GM12878 (cell line): ENCODE measurements around the gene RPS23. TPM values are rescaled to one million over a fixed set of nuclear protein-coding genes. Genes with fewer than 3 reads are reported as not detected.

Source experiments
- ATAC-seq: fragments of 200-7000 bp; cut with Tn5 transposase; 3 replicates; pipeline ENCODE4 v1.9.1; 2020; ENCODE audit warnings: mild to moderate bottlenecking, moderate library complexity
- BruUV-seq: library from RNA; stranded (reverse); fragments of 400-500 nt; replicated peaks from 2 replicates; lab custom pipeline; 2021; lab: Mats Ljungman, UMichigan
- CTCF ChIA-PET: fragments of 300-600 bp; sonication (Branson Sonifier 250); formaldehyde crosslinking; extraction: SDS; loops from one replicate; lab custom pipeline; 2021; ENCODE audit warnings: inconsistent platforms; lab: Yijun Ruan, JAX
- POLR2A ChIA-PET: fragments of 350-600 bp; formaldehyde crosslinking; extraction: SDS; loops from one replicate; lab custom pipeline; 2021; ENCODE audit warnings: inconsistent platforms; lab: Charles Lee
- RAD21 ChIA-PET: fragments of 300-600 bp; sonication (Branson Sonifier 250); formaldehyde crosslinking; loops from one replicate; lab custom pipeline; 2023; ENCODE audit warnings: antibody characterized with exemption; ENCODE audit not compliant: unreplicated experiment; lab: Charles Lee
- SMC1A ChIA-PET: fragments of 300-600 bp; sonication (Branson Sonifier 250); formaldehyde crosslinking; loops from one replicate; lab custom pipeline; 2023; ENCODE audit not compliant: unreplicated experiment, uncharacterized antibody; lab: Charles Lee
- DNase-seq: peaks from one replicate; pipeline ENCODE4 v3.0.0-alpha.2; 2011; ENCODE audit warnings: low read depth, low spot score
- FAIRE-seq: peaks from 3 replicates; lab custom pipeline; 2011; peaks lifted over from hg19 to GRCh38; lab: Jason Lieb, UNC
- H2AFZ ChIP-seq: 2 replicates; pipeline ENCODE4 v1.6.0; 2011; ENCODE audit warnings: low read depth, low read length, control low read depth; ENCODE audit not compliant: control insufficient read depth
- H3K27ac ChIP-seq: 2 replicates; pipeline ENCODE4 v1.5.1; 2011; ENCODE audit warnings: control low read depth; ENCODE audit not compliant: control insufficient read depth, insufficient read depth
- H3K27me3 ChIP-seq, 2 experiments: replicated peaks in 1 of 2; 2 replicates each; pipeline versions ENCODE4 v1.6.0 to v1.6.1; 2011; ENCODE audit warnings: low read length in 1 of 2; ENCODE audit not compliant: control insufficient read depth in 2 of 2, insufficient read depth in 2 of 2
- H3K36me3 ChIP-seq, 2 experiments: 2 replicates each; pipeline ENCODE4 v1.5.1; 2011; ENCODE audit warnings: low read length in 1 of 2; ENCODE audit not compliant: control insufficient read depth in 2 of 2, insufficient read depth in 2 of 2
- H3K4me1 ChIP-seq: 2 replicates; pipeline ENCODE4 v1.6.1; 2011; ENCODE audit warnings: mild to moderate bottlenecking, low read length, moderate library complexity, mixed read lengths; ENCODE audit not compliant: control insufficient read depth, insufficient read depth
- H3K4me2 ChIP-seq: 2 replicates; pipeline ENCODE4 v1.6.0; 2011; ENCODE audit warnings: control low read depth; ENCODE audit not compliant: control insufficient read depth, insufficient read depth
- H3K4me3 ChIP-seq: fragments of 200-600 bp; sonication (generic); 2 replicates; pipeline ENCODE4 v1.5.1; 2016
- H3K79me2 ChIP-seq: 2 replicates; pipeline ENCODE4 v1.6.0; 2011; ENCODE audit warnings: low read length; ENCODE audit not compliant: control insufficient read depth, insufficient read depth
- H3K9ac ChIP-seq: 2 replicates; pipeline ENCODE4 v1.8.0; 2011; ENCODE audit warnings: low read length, control low read depth, mixed read lengths; ENCODE audit not compliant: control insufficient read depth, insufficient read depth
- H3K9me3 ChIP-seq: replicated peaks from 3 replicates; pipeline ENCODE4 v1.5.1; 2011; ENCODE audit warnings: mild to moderate bottlenecking, low read length; ENCODE audit not compliant: control insufficient read depth, insufficient read depth
- H4K20me1 ChIP-seq: 2 replicates; pipeline ENCODE4 v1.6.0; 2011; ENCODE audit not compliant: control insufficient read depth, insufficient read depth
- BHLHE40 ChIP-seq, 2 experiments: fragments of 450-650 bp in 1 of 2; IDR thresholded peaks; 2 replicates each; pipeline ENCODE4 v1.6.1; 2011 to 2017; ENCODE audit warnings: low read depth in 2 of 2, borderline replicate concordance in 1 of 2, improper control_type of control experiment in 1 of 2, low read length in 1 of 2, mild to moderate bottlenecking in 1 of 2
- DPF2 ChIP-seq: fragments of 450-650 bp; IDR thresholded peaks from 2 replicates; pipeline ENCODE4 v1.6.1; 2017; ENCODE audit warnings: mild to moderate bottlenecking
- ESRRA ChIP-seq: IDR thresholded peaks from 2 replicates; pipeline ENCODE4 v1.6.1; 2012; ENCODE audit warnings: mild to moderate bottlenecking, low read length, improper control_type of control experiment
- HDGF ChIP-seq: fragments of 450-650 bp; IDR thresholded peaks from 2 replicates; pipeline ENCODE4 v1.6.1; 2016; ENCODE audit warnings: antibody characterized with exemption
- MEF2B ChIP-seq: fragments of 450-650 bp; IDR thresholded peaks from 2 replicates; pipeline ENCODE4 v1.6.1; 2018; ENCODE audit warnings: mild to moderate bottlenecking, moderate library complexity; ENCODE audit not compliant: partially characterized antibody, poor library complexity, severe bottlenecking
- MYB ChIP-seq: fragments of 150-350 bp; IDR thresholded peaks from 2 replicates; pipeline ENCODE4 v1.6.1; 2014; ENCODE audit warnings: mild to moderate bottlenecking, low read depth, low read length, borderline replicate concordance
- PAX8 ChIP-seq: fragments of 450-650 bp; IDR thresholded peaks from 2 replicates; pipeline ENCODE4 v1.6.1; 2017; ENCODE audit warnings: mild to moderate bottlenecking, moderate library complexity
- RAD21 ChIP-seq: IDR thresholded peaks from 2 replicates; pipeline ENCODE4 v1.6.1; 2011; ENCODE audit warnings: mild to moderate bottlenecking, low read depth, low read length, moderate library complexity; ENCODE audit not compliant: insufficient read depth
- SMC3 ChIP-seq: IDR thresholded peaks from 2 replicates; pipeline ENCODE4 v1.6.1; 2011; ENCODE audit warnings: low read length, improper control_type of control experiment, borderline replicate concordance
- SREBF2 ChIP-seq: IDR thresholded peaks from 2 replicates; pipeline ENCODE4 v1.6.1; 2012; ENCODE audit warnings: mild to moderate bottlenecking, low read length
- ZNF274 ChIP-seq: IDR thresholded peaks from one replicate; pipeline ENCODE4 v1.8.0; 2011; ENCODE audit not compliant: insufficient read length, insufficient read depth
- WGBS: methylation state at CpG from one replicate; pipeline ENCODE4 v1.1.6; 2016; ENCODE audit warnings: low lambda C conversion rate; ENCODE audit not compliant: insufficient replicate concordance, insufficient coverage; ENCODE audit errors: missing lambda C conversion rate; 5-methylcytosine and 5-hydroxymethylcytosine counted together
- in situ Hi-C: fragments of 300-500 bp; cut with MboI; formaldehyde crosslinking; loops from 9 replicates; pipeline ENCODE4 v1.14.3; 2018; ENCODE audit warnings: mixed read lengths
- intact Hi-C: fragments of 100-400 bp; cut with micrococcal nuclease; formaldehyde crosslinking; loops from one replicate; pipeline ENCODE4 v1.14.2; 2022; ENCODE audit not compliant: unreplicated experiment
- polyA plus RNA-seq, 11 experiments: library from polyadenylated mRNA; depleted of rRNA in 4 of 11; unstranded in 6 of 11; stranded (reverse) in 5 of 11; fragments of >200 nt; fragmentation: Nextera tagmentation in 4 of 11; fragmentation: Illumina TruSeq in 1 of 11; extraction: Ambion mirVana in 4 of 11; extraction: Trizol in 1 of 11; gene quantifications; 1 replicate in 1 of 11; 2 replicates in 10 of 11; pipeline versions ENCODE4 v1.2.1 to v1.2.3, GENCODE V29; 2011 to 2016; ENCODE audit warnings: inconsistent platforms in 2 of 11, missing spikeins in 2 of 11, low read depth in 1 of 11
- total RNA-seq, 4 experiments: library from RNA; depleted of rRNA in 3 of 4; stranded (reverse); fragments of >200 nt in 3 of 4; fragmentation: Illumina TruSeq in 1 of 4; extraction: Trizol in 1 of 4; gene quantifications; 2 replicates each; pipeline versions ENCODE4 v1.2.1 to v1.2.3, GENCODE V29; 2013 to 2021
- TF ChIP-seq, protein P1 (sequence below), 3 experiments: IDR thresholded peaks in 2 of 3; conservative IDR thresholded peaks in 1 of 3; 2 replicates each; pipeline ENCODE4 v1.5.1; 2011; ENCODE audit warnings: low read depth in 3 of 3, low read length in 3 of 3, mild to moderate bottlenecking in 3 of 3, control low read depth in 2 of 3, moderate library complexity in 2 of 3, inconsistent platforms in 1 of 3, mixed read lengths in 1 of 3; ENCODE audit not compliant: control insufficient read depth in 2 of 3, insufficient read depth in 1 of 3; ENCODE audit errors: extremely low read depth in 1 of 3
- TF ChIP-seq, protein P2 (sequence below): fragments of 450-650 bp; IDR thresholded peaks from 2 replicates; pipeline ENCODE4 v1.6.1; 2017; ENCODE audit warnings: mild to moderate bottlenecking, moderate library complexity
- TF ChIP-seq, protein P3 (sequence below): fragments of 450-650 bp; IDR thresholded peaks from 2 replicates; pipeline ENCODE4 v1.6.1; 2014; ENCODE audit warnings: mild to moderate bottlenecking

The RPS23 gene
- total and polyA plus RNA-seq, 10 of the 15 experiments (the other 5 are each of a cell fraction or from before 2014, with no cell fraction given), result 2,489 to 8,145 (median 5,256) TPM

DNA sequence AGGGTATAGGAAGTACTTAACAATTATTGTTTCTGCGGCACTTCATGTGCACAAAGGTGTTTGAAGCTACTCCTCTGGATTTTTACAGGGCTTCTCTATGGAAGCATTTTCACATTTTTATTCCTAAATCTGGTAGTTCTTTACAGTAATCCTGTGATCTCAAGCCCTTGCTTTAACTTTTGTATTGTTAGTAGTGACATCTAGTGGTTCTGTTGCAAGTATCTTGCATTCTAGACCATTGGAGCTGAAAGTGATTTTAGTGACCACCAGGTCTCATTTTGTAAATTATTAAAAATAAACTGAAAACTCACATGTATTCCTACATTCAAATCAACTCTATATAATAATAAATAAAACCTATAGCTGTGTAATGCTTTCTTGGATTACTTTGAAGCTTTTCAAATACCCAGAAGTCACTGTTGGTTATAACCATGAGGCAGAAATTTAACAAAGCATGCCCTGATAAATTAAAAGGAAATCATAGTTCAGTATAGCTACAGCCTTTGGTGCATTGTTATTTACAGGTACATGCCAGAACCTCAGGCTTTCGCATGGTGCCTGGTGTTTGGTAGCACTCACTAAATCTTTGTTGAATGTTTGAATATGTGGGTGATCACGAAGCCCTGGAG lies 18.9 kb downstream of the RPS23 start:
- Histone ChIP-seq H3K4me3 (no peak overlapping the region), H4K20me1 (no peaks in the 10 kb centered on the region), H3K79me2 (no peaks in the 10 kb centered on the region), H2AFZ (no peak overlapping the region), H3K27me3 (no peaks in the 10 kb centered on the region), H3K4me2 (no peak overlapping the region), H3K9ac (no peak overlapping the region), H3K36me3 (no peaks in the 10 kb centered on the region), H3K4me1 (no peaks in the 10 kb centered on the region), H3K27ac (no peak overlapping the region), H3K9me3 (no peaks in the 10 kb centered on the region)
- FAIRE-seq, result no peak
- CTCF ChIA-PET, result interaction anchor here (0.6 to 4.4 kb wide), 27 partner anchors 8 to 940 kb away, joined by 3 to 21 read pairs (median 5); no protein-coding TSS in a partner anchor
- no TSS peak for BruUV-seq
- POLR2A ChIA-PET, result interaction anchor here (0.5 kb wide), 1 partner anchor 461 kb away, joined by 3 read pairs; no protein-coding TSS in a partner anchor
- WGBS, result 100% methylated on average over 3 of the region's 3 CpGs
- RAD21 ChIA-PET, result interaction anchor here (0.6 to 1.3 kb wide), 6 partner anchors 18 to 753 kb away, joined by 3 to 4 read pairs (median 4); no protein-coding TSS in a partner anchor
- DNase-seq, result no peak
- intact Hi-C loops (no loop called here), in situ Hi-C loops (no loop called here)
- ATAC-seq, result peak; percentile 83
- SMC1A ChIA-PET, result interaction anchor here (0.8 to 4.6 kb wide), 11 partner anchors 9 to 162 kb away, joined by 3 to 22 read pairs (median 5); no protein-coding TSS in a partner anchor
- no peak for TF ChIP-seq HDGF
- TF ChIP-seq, protein P1, sequence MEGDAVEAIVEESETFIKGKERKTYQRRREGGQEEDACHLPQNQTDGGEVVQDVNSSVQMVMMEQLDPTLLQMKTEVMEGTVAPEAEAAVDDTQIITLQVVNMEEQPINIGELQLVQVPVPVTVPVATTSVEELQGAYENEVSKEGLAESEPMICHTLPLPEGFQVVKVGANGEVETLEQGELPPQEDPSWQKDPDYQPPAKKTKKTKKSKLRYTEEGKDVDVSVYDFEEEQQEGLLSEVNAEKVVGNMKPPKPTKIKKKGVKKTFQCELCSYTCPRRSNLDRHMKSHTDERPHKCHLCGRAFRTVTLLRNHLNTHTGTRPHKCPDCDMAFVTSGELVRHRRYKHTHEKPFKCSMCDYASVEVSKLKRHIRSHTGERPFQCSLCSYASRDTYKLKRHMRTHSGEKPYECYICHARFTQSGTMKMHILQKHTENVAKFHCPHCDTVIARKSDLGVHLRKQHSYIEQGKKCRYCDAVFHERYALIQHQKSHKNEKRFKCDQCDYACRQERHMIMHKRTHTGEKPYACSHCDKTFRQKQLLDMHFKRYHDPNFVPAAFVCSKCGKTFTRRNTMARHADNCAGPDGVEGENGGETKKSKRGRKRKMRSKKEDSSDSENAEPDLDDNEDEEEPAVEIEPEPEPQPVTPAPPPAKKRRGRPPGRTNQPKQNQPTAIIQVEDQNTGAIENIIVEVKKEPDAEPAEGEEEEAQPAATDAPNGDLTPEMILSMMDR (IDR thresholded peaks at IDR 0.05 in 2 of 3, conservative IDR thresholded peaks at IDR 0.05 in 1 of 3; ENCODE audit: control insufficient read depth in 2 of 3, extremely low read depth in 1 of 3, insufficient read depth in 1 of 3, low read depth in 3 of 3, low read length in 3 of 3), result peak; percentile 40 to 45 (median 40); a peak in 4 of 6 replicates
- no peak for TF ChIP-seq PAX8
- TF ChIP-seq ESRRA, result no peak
- TF ChIP-seq DPF2, result no peak
- TF ChIP-seq MYB, result no peak
- TF ChIP-seq, protein P2, sequence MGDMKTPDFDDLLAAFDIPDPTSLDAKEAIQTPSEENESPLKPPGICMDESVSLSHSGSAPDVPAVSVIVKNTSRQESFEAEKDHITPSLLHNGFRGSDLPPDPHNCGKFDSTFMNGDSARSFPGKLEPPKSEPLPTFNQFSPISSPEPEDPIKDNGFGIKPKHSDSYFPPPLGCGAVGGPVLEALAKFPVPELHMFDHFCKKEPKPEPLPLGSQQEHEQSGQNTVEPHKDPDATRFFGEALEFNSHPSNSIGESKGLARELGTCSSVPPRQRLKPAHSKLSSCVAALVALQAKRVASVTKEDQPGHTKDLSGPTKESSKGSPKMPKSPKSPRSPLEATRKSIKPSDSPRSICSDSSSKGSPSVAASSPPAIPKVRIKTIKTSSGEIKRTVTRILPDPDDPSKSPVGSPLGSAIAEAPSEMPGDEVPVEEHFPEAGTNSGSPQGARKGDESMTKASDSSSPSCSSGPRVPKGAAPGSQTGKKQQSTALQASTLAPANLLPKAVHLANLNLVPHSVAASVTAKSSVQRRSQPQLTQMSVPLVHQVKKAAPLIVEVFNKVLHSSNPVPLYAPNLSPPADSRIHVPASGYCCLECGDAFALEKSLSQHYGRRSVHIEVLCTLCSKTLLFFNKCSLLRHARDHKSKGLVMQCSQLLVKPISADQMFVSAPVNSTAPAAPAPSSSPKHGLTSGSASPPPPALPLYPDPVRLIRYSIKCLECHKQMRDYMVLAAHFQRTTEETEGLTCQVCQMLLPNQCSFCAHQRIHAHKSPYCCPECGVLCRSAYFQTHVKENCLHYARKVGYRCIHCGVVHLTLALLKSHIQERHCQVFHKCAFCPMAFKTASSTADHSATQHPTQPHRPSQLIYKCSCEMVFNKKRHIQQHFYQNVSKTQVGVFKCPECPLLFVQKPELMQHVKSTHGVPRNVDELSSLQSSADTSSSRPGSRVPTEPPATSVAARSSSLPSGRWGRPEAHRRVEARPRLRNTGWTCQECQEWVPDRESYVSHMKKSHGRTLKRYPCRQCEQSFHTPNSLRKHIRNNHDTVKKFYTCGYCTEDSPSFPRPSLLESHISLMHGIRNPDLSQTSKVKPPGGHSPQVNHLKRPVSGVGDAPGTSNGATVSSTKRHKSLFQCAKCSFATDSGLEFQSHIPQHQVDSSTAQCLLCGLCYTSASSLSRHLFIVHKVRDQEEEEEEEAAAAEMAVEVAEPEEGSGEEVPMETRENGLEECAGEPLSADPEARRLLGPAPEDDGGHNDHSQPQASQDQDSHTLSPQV, result no peak
- TF ChIP-seq ZNF274, result no peak
- no peak for TF ChIP-seq BHLHE40 (IDR thresholded peaks at IDR 0.05; ENCODE audit: borderline replicate concordance in 1 of 2, low read depth in 2 of 2, low read length in 1 of 2)
- TF ChIP-seq, protein P3, sequence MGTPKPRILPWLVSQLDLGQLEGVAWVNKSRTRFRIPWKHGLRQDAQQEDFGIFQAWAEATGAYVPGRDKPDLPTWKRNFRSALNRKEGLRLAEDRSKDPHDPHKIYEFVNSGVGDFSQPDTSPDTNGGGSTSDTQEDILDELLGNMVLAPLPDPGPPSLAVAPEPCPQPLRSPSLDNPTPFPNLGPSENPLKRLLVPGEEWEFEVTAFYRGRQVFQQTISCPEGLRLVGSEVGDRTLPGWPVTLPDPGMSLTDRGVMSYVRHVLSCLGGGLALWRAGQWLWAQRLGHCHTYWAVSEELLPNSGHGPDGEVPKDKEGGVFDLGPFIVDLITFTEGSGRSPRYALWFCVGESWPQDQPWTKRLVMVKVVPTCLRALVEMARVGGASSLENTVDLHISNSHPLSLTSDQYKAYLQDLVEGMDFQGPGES, result no peak
- TF ChIP-seq RAD21, result peak; percentile 46
- TF ChIP-seq SMC3, result peak; percentile 10; the same call in 1 of the 2 replicates
- no peak for TF ChIP-seq SREBF2
- TF ChIP-seq MEF2B, result no peak
